ENCODE results near the gene AURKAIP1. TPM values are rescaled to one million over a fixed set of nuclear protein-coding genes. Genes with fewer than 3 reads are reported as not detected.

AURKAIP1 gene
- total and polyA plus RNA-seq, 2 donors from 2014 or later, result 111 to 359 TPM

DNA sequence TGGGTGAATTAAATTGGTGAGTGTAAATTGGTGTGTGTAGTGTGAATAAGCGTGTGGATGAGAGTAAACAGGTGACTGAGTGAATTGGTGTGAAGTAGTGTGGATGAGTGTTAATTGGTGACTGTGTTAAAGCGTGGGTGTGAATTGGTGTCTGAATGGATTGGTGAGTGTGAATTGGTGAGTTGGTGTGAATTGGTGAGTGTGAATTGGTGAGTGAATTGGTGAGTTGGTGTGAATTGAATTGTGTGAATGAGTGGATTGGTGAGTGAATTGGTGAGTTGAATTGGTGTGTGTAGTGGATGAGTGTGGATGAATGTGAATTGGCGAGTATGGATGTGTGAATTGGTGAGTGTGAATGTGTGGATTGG is 8.3 kb downstream of the AURKAIP1 start:
- DNase-seq (no peak), FAIRE-seq (no peak)
- peaks cover 0 to 2% (median 2%) of the 10 kb centered on the region in 3 donors for H3K4me1 ChIP-seq (ENCODE audit: control insufficient read depth in 2 of 3, insufficient read depth in 2 of 3, low read depth in 1 of 3, low read length in 3 of 3)
- H3K4me3 ChIP-seq (ENCODE audit: low read length in 3 of 3), result no peak overlapping the region
- TF ChIP-seq, protein P1, sequence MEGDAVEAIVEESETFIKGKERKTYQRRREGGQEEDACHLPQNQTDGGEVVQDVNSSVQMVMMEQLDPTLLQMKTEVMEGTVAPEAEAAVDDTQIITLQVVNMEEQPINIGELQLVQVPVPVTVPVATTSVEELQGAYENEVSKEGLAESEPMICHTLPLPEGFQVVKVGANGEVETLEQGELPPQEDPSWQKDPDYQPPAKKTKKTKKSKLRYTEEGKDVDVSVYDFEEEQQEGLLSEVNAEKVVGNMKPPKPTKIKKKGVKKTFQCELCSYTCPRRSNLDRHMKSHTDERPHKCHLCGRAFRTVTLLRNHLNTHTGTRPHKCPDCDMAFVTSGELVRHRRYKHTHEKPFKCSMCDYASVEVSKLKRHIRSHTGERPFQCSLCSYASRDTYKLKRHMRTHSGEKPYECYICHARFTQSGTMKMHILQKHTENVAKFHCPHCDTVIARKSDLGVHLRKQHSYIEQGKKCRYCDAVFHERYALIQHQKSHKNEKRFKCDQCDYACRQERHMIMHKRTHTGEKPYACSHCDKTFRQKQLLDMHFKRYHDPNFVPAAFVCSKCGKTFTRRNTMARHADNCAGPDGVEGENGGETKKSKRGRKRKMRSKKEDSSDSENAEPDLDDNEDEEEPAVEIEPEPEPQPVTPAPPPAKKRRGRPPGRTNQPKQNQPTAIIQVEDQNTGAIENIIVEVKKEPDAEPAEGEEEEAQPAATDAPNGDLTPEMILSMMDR (IDR thresholded peaks at IDR 0.05; ENCODE audit: borderline replicate concordance, extremely low read depth, insufficient read depth), result no peak
- no peak overlapping the region for H3K27ac ChIP-seq (ENCODE audit: low read depth in 2 of 2, low read length in 2 of 2)
- H3K9me3 ChIP-seq (ENCODE audit: control insufficient read depth in 2 of 3, insufficient read depth in 1 of 3, low read length in 3 of 3), result peaks cover 0 to 2% (median 0%) of the 10 kb centered on the region in 3 donors
- H3K36me3 ChIP-seq (ENCODE audit: control insufficient read depth in 2 of 3, insufficient read depth in 3 of 3, low read length in 3 of 3), result no peaks in the 10 kb centered on the region
- H3K27me3 ChIP-seq (ENCODE audit: control insufficient read depth, insufficient read depth, low read length), result no peaks in the 10 kb centered on the region
- intact Hi-C loops (cut with DNase I), result no loop called here
- H3K9ac ChIP-seq (ENCODE audit: low read length in 3 of 3), result no peak overlapping the region

DNA sequence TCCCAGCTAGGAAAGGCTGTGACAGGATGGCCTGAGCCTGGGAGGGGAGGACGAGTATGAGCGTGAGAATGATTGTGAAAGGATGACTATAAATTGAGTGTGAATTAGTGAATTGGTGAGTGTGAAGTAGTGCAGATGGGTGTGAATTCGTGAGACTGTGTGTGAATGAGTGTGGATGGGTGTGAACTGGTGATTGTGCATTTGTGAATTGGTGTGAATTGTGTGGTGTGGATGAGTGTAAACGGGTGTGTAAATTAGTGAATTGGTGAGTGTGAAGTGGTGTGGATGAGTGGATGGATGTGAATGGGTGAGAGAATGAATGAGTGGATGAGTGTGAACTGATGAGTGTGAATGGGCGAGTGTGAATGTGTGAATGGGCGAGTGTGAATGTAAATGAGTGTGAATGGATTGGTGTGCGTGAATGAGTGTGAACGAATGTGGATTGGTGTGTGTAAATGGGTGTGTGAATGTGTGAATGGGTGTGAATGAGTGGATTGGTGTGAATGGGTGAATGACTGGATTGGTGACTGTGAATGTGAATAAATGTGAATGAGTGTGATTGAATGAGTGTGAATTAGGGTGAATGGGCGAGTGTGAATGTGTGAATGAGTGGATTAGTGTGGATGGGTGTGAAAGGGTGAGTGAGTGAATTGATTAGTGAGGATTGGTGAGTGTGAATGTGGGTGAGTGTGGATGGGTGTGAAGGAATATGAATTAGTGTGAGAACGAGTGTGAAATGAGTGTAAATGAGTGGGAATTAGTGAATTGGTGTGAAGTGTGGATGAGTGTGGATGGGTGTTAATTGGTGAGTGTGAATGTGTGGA is 8.9 kb downstream of the AURKAIP1 start:
- no peaks in the 10 kb centered on the region for H3K27me3 ChIP-seq (ENCODE audit: control insufficient read depth, insufficient read depth, low read length)
- no peak for FAIRE-seq
- no peak overlapping the region for H3K4me3 ChIP-seq (ENCODE audit: low read length in 3 of 3)
- no peak for DNase-seq
- H3K27ac ChIP-seq (ENCODE audit: low read depth in 2 of 2, low read length in 2 of 2), result no peak overlapping the region
- intact Hi-C loops (cut with DNase I), result no loop called here
- H3K36me3 ChIP-seq (ENCODE audit: control insufficient read depth in 2 of 3, insufficient read depth in 3 of 3, low read length in 3 of 3), result no peaks in the 10 kb centered on the region
- H3K9ac ChIP-seq (ENCODE audit: low read length in 3 of 3), result no peak overlapping the region
- peaks cover 0 to 4% (median 2%) of the 10 kb centered on the region in 3 donors for H3K4me1 ChIP-seq (ENCODE audit: control insufficient read depth in 2 of 3, insufficient read depth in 2 of 3, low read depth in 1 of 3, low read length in 3 of 3)
- peaks cover 0 to 2% (median 0%) of the 10 kb centered on the region in 3 donors for H3K9me3 ChIP-seq (ENCODE audit: control insufficient read depth in 2 of 3, insufficient read depth in 1 of 3, low read length in 3 of 3)
- TF ChIP-seq, protein P1 (IDR thresholded peaks at IDR 0.05; ENCODE audit: borderline replicate concordance, extremely low read depth, insufficient read depth), result no peak

DNA sequence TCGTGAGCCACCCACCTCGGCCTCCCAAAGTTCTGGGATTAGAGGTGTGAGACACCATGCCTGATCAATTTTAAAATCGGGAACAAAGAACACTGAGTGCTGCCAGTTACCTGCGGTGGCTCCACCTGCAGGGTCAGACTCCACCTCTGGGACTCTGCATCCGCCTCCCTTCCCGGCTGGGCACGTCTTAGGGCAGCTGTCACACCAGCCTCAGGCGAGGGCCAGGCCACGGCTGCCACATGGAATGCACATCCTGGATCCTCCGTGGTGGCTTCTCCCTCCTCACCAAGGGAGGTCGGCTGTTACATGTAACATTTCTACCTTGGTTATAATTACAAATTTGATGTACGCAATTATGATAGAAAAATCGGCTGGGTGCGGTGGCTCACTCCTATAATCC is 10.7 kb downstream of the AURKAIP1 start:
- Histone ChIP-seq H3K4me3 (ENCODE audit: low read length in 3 of 3) (no peak overlapping the region), H3K4me1 (ENCODE audit: control insufficient read depth in 2 of 3, insufficient read depth in 2 of 3, low read depth in 1 of 3, low read length in 3 of 3) (peaks cover 0 to 9% (median 2%) of the 10 kb centered on the region in 3 donors), H3K9ac (ENCODE audit: low read length in 3 of 3) (no peak overlapping the region), H3K36me3 (ENCODE audit: control insufficient read depth in 2 of 3, insufficient read depth in 3 of 3, low read length in 3 of 3) (no peaks in the 10 kb centered on the region), H3K27ac (ENCODE audit: low read depth in 2 of 2, low read length in 2 of 2) (no peak overlapping the region), H3K27me3 (ENCODE audit: control insufficient read depth, insufficient read depth, low read length) (no peaks in the 10 kb centered on the region), H3K9me3 (ENCODE audit: control insufficient read depth in 2 of 3, insufficient read depth in 1 of 3, low read length in 3 of 3) (peaks cover 0 to 2% (median 0%) of the 10 kb centered on the region in 3 donors)
- intact Hi-C loops (cut with DNase I), result no loop called here
- FAIRE-seq (no peak), DNase-seq (no peak)
- TF ChIP-seq, protein P1 (IDR thresholded peaks at IDR 0.05; ENCODE audit: borderline replicate concordance, extremely low read depth, insufficient read depth), result no peak

Measured in kidney (tissue), 14 donors.